ENCODE measurements around the gene ATP1A4. TPM values are rescaled to one million over a fixed set of nuclear protein-coding genes. Genes with fewer than 3 reads are reported as not detected.

ATP1A4 gene
- total and polyA plus RNA-seq, 2 donors (not counting 1 experiment from before 2014, with no cell fraction given), result not detected

GRCh38 chr1:160217481-160218051, 66.2 kb downstream of the ATP1A4 start:
- Histone ChIP-seq H3K36me3 (ENCODE audit: control insufficient read depth, insufficient read depth, low read length) (peaks cover 15% of the 10 kb centered on the region), H3K4me3 (replicated peaks in 1 of 4; ENCODE audit: control extremely low read depth in 1 of 4, insufficient read depth in 1 of 4, low read depth in 3 of 4, low read length in 4 of 4) (no peak overlapping the region), H3K79me2 (ENCODE audit: control insufficient read depth, insufficient read depth, low read length) (no peaks in the 10 kb centered on the region), H3K9ac (ENCODE audit: insufficient read depth, low read length) (no peak overlapping the region), H4K20me1 (ENCODE audit: control insufficient read depth, extremely low read depth, insufficient read depth, low read length) (no peaks in the 10 kb centered on the region), H3K4me1 (ENCODE audit: control insufficient read depth, extremely low read depth, insufficient read depth, low read length) (peaks cover 9% of the 10 kb centered on the region), H3K27ac (ENCODE audit: insufficient read depth, low read length) (no peak overlapping the region), H3K27me3 (ENCODE audit: control insufficient read depth, insufficient read depth, low read length) (no peaks in the 10 kb centered on the region), H3K9me3 (ENCODE audit: control insufficient read depth, insufficient read depth, low read depth, low read length) (no peaks in the 10 kb centered on the region), H3K4me2 (ENCODE audit: extremely low read depth, insufficient read depth, low read length) (no peak overlapping the region), H2AFZ (ENCODE audit: low read length) (no peak overlapping the region)
- peak; percentile 26 to 42 for DNase-seq (ENCODE audit: low read depth in 2 of 2)
- TF ChIP-seq, protein P1, sequence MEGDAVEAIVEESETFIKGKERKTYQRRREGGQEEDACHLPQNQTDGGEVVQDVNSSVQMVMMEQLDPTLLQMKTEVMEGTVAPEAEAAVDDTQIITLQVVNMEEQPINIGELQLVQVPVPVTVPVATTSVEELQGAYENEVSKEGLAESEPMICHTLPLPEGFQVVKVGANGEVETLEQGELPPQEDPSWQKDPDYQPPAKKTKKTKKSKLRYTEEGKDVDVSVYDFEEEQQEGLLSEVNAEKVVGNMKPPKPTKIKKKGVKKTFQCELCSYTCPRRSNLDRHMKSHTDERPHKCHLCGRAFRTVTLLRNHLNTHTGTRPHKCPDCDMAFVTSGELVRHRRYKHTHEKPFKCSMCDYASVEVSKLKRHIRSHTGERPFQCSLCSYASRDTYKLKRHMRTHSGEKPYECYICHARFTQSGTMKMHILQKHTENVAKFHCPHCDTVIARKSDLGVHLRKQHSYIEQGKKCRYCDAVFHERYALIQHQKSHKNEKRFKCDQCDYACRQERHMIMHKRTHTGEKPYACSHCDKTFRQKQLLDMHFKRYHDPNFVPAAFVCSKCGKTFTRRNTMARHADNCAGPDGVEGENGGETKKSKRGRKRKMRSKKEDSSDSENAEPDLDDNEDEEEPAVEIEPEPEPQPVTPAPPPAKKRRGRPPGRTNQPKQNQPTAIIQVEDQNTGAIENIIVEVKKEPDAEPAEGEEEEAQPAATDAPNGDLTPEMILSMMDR (conservative IDR thresholded peaks at IDR 0.05 in 1 of 2, IDR thresholded peaks at IDR 0.05 in 1 of 2; ENCODE audit: low read depth in 1 of 2, low read length in 2 of 2), result no peak
- TF ChIP-seq EZH2 (IDR thresholded peaks at IDR 0.05; ENCODE audit: low read length, missing control alignments), result no peak

DNA sequence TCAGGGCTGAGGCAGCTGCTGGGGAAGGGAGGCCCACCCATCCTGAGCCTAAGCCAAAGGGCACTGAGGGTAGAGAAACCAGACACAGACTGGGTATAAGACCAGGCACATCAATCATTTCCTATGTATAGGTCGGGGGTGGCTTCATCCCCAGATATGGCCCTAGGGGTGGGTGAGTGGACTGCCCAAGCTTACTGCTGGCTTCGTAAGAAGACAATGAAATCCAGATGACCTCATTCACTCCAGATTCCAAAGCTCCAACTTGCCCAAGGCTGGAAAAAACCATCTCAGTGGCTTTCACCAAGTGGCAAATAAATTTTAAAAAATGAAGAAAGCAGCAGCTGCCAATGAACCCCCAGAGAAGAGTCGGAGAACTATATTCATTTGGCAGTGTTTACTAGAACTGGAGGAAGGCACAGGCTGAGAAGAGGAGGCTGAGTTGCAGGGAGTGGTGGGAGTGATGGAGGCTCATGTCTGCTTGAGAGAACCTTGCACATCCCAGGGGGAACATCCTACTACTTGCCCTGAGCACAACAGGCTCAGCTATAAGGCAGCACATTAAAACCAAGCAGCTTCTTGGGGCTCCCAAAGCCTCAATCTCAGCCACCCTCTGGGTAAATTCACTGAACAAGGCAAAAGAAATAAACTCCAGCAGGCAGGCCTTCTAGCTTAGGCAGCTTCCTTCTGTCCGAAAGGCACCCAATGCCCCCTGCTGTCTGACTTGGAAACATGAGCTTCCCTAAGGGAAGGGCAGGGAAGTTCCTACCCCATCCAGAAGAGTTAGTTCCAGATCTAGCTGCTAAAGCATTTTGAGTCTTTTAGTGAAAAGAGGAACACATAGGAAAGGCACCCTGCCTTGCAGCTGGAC, 67.9 kb downstream of the ATP1A4 start:
- no peaks in the 10 kb centered on the region for H3K79me2 ChIP-seq (ENCODE audit: control insufficient read depth, insufficient read depth, low read length)
- no peak overlapping the region for H3K4me2 ChIP-seq (ENCODE audit: extremely low read depth, insufficient read depth, low read length)
- DNase-seq (ENCODE audit: low read depth in 2 of 2), result peak; percentile 65 to 84
- H3K27ac ChIP-seq (ENCODE audit: insufficient read depth, low read length), result no peak overlapping the region
- H3K27me3 ChIP-seq (ENCODE audit: control insufficient read depth, insufficient read depth, low read length), result no peaks in the 10 kb centered on the region
- H3K4me1 ChIP-seq (ENCODE audit: control insufficient read depth, extremely low read depth, insufficient read depth, low read length), result peaks cover 9% of the 10 kb centered on the region
- no peak overlapping the region for H3K4me3 ChIP-seq (replicated peaks in 1 of 4; ENCODE audit: control extremely low read depth in 1 of 4, insufficient read depth in 1 of 4, low read depth in 3 of 4, low read length in 4 of 4)
- H2AFZ ChIP-seq (ENCODE audit: low read length), result no peak overlapping the region
- H3K36me3 ChIP-seq (ENCODE audit: control insufficient read depth, insufficient read depth, low read length), result peaks cover 7% of the 10 kb centered on the region
- TF ChIP-seq, protein P1 (conservative IDR thresholded peaks at IDR 0.05 in 1 of 2, IDR thresholded peaks at IDR 0.05 in 1 of 2; ENCODE audit: low read depth in 1 of 2, low read length in 2 of 2), result peak; percentile 73 to 79
- TF ChIP-seq EZH2 (IDR thresholded peaks at IDR 0.05; ENCODE audit: low read length, missing control alignments), result no peak
- H3K9ac ChIP-seq (ENCODE audit: insufficient read depth, low read length), result no peak overlapping the region
- no peaks in the 10 kb centered on the region for H3K9me3 ChIP-seq (ENCODE audit: control insufficient read depth, insufficient read depth, low read depth, low read length)
- no peaks in the 10 kb centered on the region for H4K20me1 ChIP-seq (ENCODE audit: control insufficient read depth, extremely low read depth, insufficient read depth, low read length)

DNA sequence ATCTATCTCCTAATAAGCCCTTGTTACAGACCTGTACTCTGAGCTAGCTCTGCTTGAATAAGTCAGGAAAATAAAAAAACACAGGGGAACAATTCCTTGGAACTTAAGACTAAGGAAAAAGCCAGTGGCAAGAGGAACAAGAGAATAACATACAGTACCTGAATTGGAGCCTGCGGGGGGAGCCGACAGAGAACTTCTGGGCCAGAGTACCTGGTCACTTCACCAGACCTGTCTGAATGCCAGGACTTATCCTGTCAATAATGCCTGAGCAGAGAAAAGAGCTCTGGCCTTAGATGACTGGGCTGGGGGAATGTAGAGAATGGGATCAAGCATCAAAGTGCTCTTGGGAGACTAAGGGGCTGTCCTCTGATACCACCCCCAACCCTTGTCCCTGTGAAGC, 68.9 kb downstream of the ATP1A4 start:
- H4K20me1 ChIP-seq (ENCODE audit: control insufficient read depth, extremely low read depth, insufficient read depth, low read length), result no peaks in the 10 kb centered on the region

More for the DNA sequence above, 68.9 kb downstream of the ATP1A4 start:
- Histone ChIP-seq H3K27ac (ENCODE audit: insufficient read depth, low read length) (no peak overlapping the region), H3K36me3 (ENCODE audit: control insufficient read depth, insufficient read depth, low read length) (peaks cover 13% of the 10 kb centered on the region), H3K4me1 (ENCODE audit: control insufficient read depth, extremely low read depth, insufficient read depth, low read length) (peaks cover 9% of the 10 kb centered on the region), H3K79me2 (ENCODE audit: control insufficient read depth, insufficient read depth, low read length) (no peaks in the 10 kb centered on the region), H3K27me3 (ENCODE audit: control insufficient read depth, insufficient read depth, low read length) (no peaks in the 10 kb centered on the region), H3K9ac (ENCODE audit: insufficient read depth, low read length) (no peak overlapping the region), H3K9me3 (ENCODE audit: control insufficient read depth, insufficient read depth, low read depth, low read length) (no peaks in the 10 kb centered on the region), H3K4me3 (replicated peaks in 1 of 4; ENCODE audit: control extremely low read depth in 1 of 4, insufficient read depth in 1 of 4, low read depth in 3 of 4, low read length in 4 of 4) (no peak overlapping the region), H3K4me2 (ENCODE audit: extremely low read depth, insufficient read depth, low read length) (no peak overlapping the region), H2AFZ (ENCODE audit: low read length) (no peak overlapping the region)
- no peak for TF ChIP-seq EZH2 (IDR thresholded peaks at IDR 0.05; ENCODE audit: low read length, missing control alignments)
- TF ChIP-seq, protein P1 (conservative IDR thresholded peaks at IDR 0.05 in 1 of 2, IDR thresholded peaks at IDR 0.05 in 1 of 2; ENCODE audit: low read depth in 1 of 2, low read length in 2 of 2), result no peak
- no peak for DNase-seq (ENCODE audit: low read depth in 2 of 2)

Measured in fibroblast of lung (primary cell).